Activated CD4-positive, alpha-beta T cell treated with anti-CD3 and anti-CD28 coated beads, Interleukin-2, Interleukin-4, amounts not matched to agents 100 ng/mL and 50 ng/mL, durations not matched to agents 16 hours and 8 hours (primary cell): Measurements from ENCODE around the gene IL24.
A peak's percentile ranks its signal among the peaks of the same experiment; 100 is the strongest.
"Not testable (repeated sequence)": the region's sequence is repeated elsewhere in the genome, so short reads cannot be mapped to it uniquely, and the experiment has no call there.

Experiments
- DNase-seq: peaks from one replicate; pipeline ENCODE4 v3.0.0-alpha.2; 2020; ENCODE audit warnings: low spot score

IL24 gene

GRCh38 chr1:206897175-206897574 is at the start of gene IL24:
Gene IL24, plus strand, starts transcription at chr1:206897443. Its CDS starts 390 bp downstream, at chr1:206897833.
- DNase-seq = peak; percentile 30

- DNase-seq = no peak
Observed at GRCh38 chr1:206847946-206848345, 49.3 kb upstream of the IL24 start.

- no peak for DNase-seq
Observed at GRCh38 chr1:206850401-206850800, 46.8 kb upstream of the IL24 start.

- DNase-seq = no peak
Observed at GRCh38 chr1:206851341-206852010, 45.8 kb upstream of the IL24 start.

GRCh38 chr1:206852662-206853061 is 44.6 kb upstream of the IL24 start:
- not testable (repeated sequence) for DNase-seq

GRCh38 chr1:206853696-206854095 is 43.5 kb upstream of the IL24 start:
- not testable (repeated sequence) for DNase-seq

- no peak for DNase-seq
Observed at GRCh38 chr1:206854401-206855129, 42.7 kb upstream of the IL24 start.

- no peak for DNase-seq
Observed at GRCh38 chr1:206855859-206856258, 41.4 kb upstream of the IL24 start.

- no peak for DNase-seq
Observed at GRCh38 chr1:206856674-206857464, 40.4 kb upstream of the IL24 start.

- DNase-seq = no peak
Observed at GRCh38 chr1:206859082-206859521, 38.1 kb upstream of the IL24 start.

GRCh38 chr1:206860165-206860564 is 37.1 kb upstream of the IL24 start:
- DNase-seq = no peak

- no peak for DNase-seq
Observed at GRCh38 chr1:206863266-206863665, 34.0 kb upstream of the IL24 start.

- DNase-seq = peak; percentile 76
Observed at GRCh38 chr1:206864939-206865671, 32.1 kb upstream of the IL24 start, which contains the start of gene IL20. Gene IL20, plus strand, starts transcription at chr1:206865623. Its CDS starts 230 bp downstream, at chr1:206865853.

- no peak for DNase-seq
Observed at GRCh38 chr1:206866062-206866461, 31.2 kb upstream of the IL24 start.

GRCh38 chr1:206867239-206867638 is 30.0 kb upstream of the IL24 start:
- DNase-seq = no peak

- DNase-seq = no peak
Observed at GRCh38 chr1:206867716-206868115, 29.5 kb upstream of the IL24 start.

GRCh38 chr1:206868264-206868663 is 29.0 kb upstream of the IL24 start:
- DNase-seq = no peak

- DNase-seq = no peak
Observed at GRCh38 chr1:206872139-206872538, 25.1 kb upstream of the IL24 start.

- no peak for DNase-seq
Observed at GRCh38 chr1:206873603-206874188, 23.5 kb upstream of the IL24 start.

- DNase-seq = no peak
Observed at GRCh38 chr1:206875752-206876377, 21.4 kb upstream of the IL24 start.

- DNase-seq = no peak
Observed at GRCh38 chr1:206878456-206878855, 18.8 kb upstream of the IL24 start.
